GM21360 (cell line): ENCODE data around the gene RAD54L.
"Not testable (repeated sequence)": the region's sequence is repeated elsewhere in the genome, so short reads cannot be mapped to it uniquely, and the experiment has no call there.

ENCODE experiments used
- ATAC-seq: cut with Tn5 transposase; IDR thresholded peaks from one replicate; pipeline ENCODE4 v1.9.1; 2021; ENCODE audit warnings: mild to moderate bottlenecking, moderate library complexity; ENCODE audit not compliant: unreplicated experiment

The RAD54L gene

GRCh38 chr1:46317323-46317722 is 69.8 kb downstream of the RAD54L start:
- ATAC-seq, result no peak

- ATAC-seq, result not testable (repeated sequence)
Observed at GRCh38 chr1:46319301-46319700, 71.7 kb downstream of the RAD54L start.

GRCh38 chr1:46319960-46320914 is 72.7 kb downstream of the RAD54L start:
- ATAC-seq, result not testable (repeated sequence)

- not testable (repeated sequence) for ATAC-seq
Observed at GRCh38 chr1:46322191-46322590, 74.6 kb downstream of the RAD54L start.

GRCh38 chr1:46325285-46326076 is 77.9 kb downstream of the RAD54L start:
- not testable (repeated sequence) for ATAC-seq
